Gastroesophageal sphincter (tissue), 4 donors: ENCODE results near the gene DNAH11. TPM values are rescaled to one million over a fixed set of nuclear protein-coding genes. Genes with fewer than 3 reads are reported as not detected.

ENCODE experiments used
- ATAC-seq: fragments of 150-250 bp; one replicate; pipeline ENCODE4 v1.9.1; 2016; ENCODE audit warnings: mild to moderate bottlenecking, moderate library complexity
- H3K27ac ChIP-seq, 4 donors: fragments of 200-600 bp; sonication (generic) in 3 of 4; 1 replicate in 3 of 4; 2 replicates in 1 of 4; pipeline ENCODE4 v1.5.1; 2016 to 2019
- H3K27me3 ChIP-seq: fragments of 200-600 bp; sonication (generic); one replicate; pipeline ENCODE4 v1.5.1; 2019
- H3K36me3 ChIP-seq, 2 donors: fragments of 200-600 bp; sonication (generic); one replicate each; pipeline ENCODE4 v1.5.1; 2019; ENCODE audit warnings: control low read depth in 1 of 2
- H3K4me1 ChIP-seq, 3 donors: fragments of 200-600 bp; sonication (generic); 1 replicate in 2 of 3; 2 replicates in 1 of 3; pipeline ENCODE4 v1.5.1; 2016 to 2019; ENCODE audit warnings: control low read depth in 2 of 3
- H3K4me3 ChIP-seq, 2 donors: fragments of 200-600 bp; sonication (generic); one replicate each; pipeline ENCODE4 v1.5.1; 2019; ENCODE audit warnings: mild to moderate bottlenecking in 1 of 2, moderate library complexity in 1 of 2
- H3K9me3 ChIP-seq, 3 donors: fragments of 200-600 bp; sonication (generic); one replicate each; pipeline ENCODE4 v1.5.1; 2017 to 2019; ENCODE audit warnings: control low read depth in 2 of 3
- CTCF ChIP-seq, 4 experiments: fragments of 200-600 bp in 2 of 4; fragments of 450-650 bp in 2 of 4; sonication (generic) in 1 of 4; IDR thresholded peaks; one replicate each; pipeline ENCODE4 v1.5.1; 2017 to 2019; ENCODE audit warnings: antibody characterized with exemption in 4 of 4, mild to moderate bottlenecking in 2 of 4, moderate library complexity in 2 of 4
- EP300 ChIP-seq: sonication (generic); formaldehyde crosslinking; IDR thresholded peaks from one replicate; pipeline ENCODE4 v1.6.1; 2017; ENCODE audit warnings: antibody characterized with exemption, mild to moderate bottlenecking
- POLR2A ChIP-seq, 2 donors: fragments of 450-650 bp; IDR thresholded peaks; one replicate each; pipeline ENCODE4 v1.6.1; 2017; ENCODE audit warnings: antibody characterized with exemption in 2 of 2, mild to moderate bottlenecking in 2 of 2, moderate library complexity in 1 of 2
- POLR2AphosphoS5 ChIP-seq: sonication (generic); formaldehyde crosslinking; IDR thresholded peaks from one replicate; pipeline ENCODE4 v1.6.1; 2017; ENCODE audit warnings: antibody characterized with exemption
- WGBS, 2 donors: methylation state at CpG; one replicate each; pipeline ENCODE4 v1.1.5; 2018; ENCODE audit warnings: low coverage in 1 of 2; 5-methylcytosine and 5-hydroxymethylcytosine counted together
- total RNA-seq, 4 donors: library from RNA; depleted of rRNA; stranded (reverse); fragments of >200 nt; gene quantifications; one replicate each; pipeline ENCODE4 v1.1.0, GENCODE V29; 2016

The DNAH11 gene
- total RNA-seq, 4 donors from 2014 or later = 6.9 to 31.8 (median 10.4) TPM

- WGBS, 2 donors = 29 to 48% methylated on average over 1 of the region's 1 CpG
- Histone ChIP-seq H3K4me3 (no peak overlapping the region), H3K36me3 (peaks cover 0 to 7% of the 10 kb centered on the region in 2 donors), H3K9me3 (no peaks in the 10 kb centered on the region), H3K4me1 (no peaks in the 10 kb centered on the region), H3K27ac (no peak overlapping the region), H3K27me3 (no peaks in the 10 kb centered on the region)
- TF ChIP-seq POLR2A (IDR thresholded peaks at IDR 0.05) (no peak), POLR2AphosphoS5 (no peak), EP300 (no peak), CTCF (IDR thresholded peaks at IDR 0.05) (no peak)
- no peak for ATAC-seq
Observed at GRCh38 chr7:21866731-21867130, 323.9 kb downstream of the DNAH11 start.

DNA sequence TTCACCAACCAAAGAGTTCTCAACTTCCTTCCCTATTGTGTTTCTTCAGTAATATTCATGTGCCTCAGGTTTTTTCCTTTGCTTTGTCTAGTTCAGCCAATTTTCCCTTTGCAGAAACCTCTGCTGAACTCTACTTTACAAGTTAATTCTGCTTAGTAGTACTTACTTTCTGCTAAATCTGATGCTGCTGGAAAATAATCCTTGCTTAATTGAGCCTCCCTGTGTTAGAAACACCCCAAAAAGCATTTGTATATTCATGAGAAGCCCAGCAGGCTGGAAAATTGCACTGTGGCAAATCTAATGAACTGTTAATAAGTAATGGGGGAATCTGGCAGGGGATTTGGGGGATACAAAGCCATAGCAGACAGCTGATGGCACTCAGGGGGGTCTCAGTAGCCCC is 324.4 kb downstream of the DNAH11 start:
- Histone ChIP-seq H3K27ac (no peak overlapping the region), H3K9me3 (no peaks in the 10 kb centered on the region), H3K4me1 (no peaks in the 10 kb centered on the region), H3K36me3 (peaks cover 0 to 7% of the 10 kb centered on the region in 2 donors), H3K4me3 (no peak overlapping the region), H3K27me3 (no peaks in the 10 kb centered on the region)
- ATAC-seq = no peak
- TF ChIP-seq POLR2A (IDR thresholded peaks at IDR 0.05) (no peak), EP300 (no peak), CTCF (IDR thresholded peaks at IDR 0.05) (no peak), POLR2AphosphoS5 (no peak)

DNA sequence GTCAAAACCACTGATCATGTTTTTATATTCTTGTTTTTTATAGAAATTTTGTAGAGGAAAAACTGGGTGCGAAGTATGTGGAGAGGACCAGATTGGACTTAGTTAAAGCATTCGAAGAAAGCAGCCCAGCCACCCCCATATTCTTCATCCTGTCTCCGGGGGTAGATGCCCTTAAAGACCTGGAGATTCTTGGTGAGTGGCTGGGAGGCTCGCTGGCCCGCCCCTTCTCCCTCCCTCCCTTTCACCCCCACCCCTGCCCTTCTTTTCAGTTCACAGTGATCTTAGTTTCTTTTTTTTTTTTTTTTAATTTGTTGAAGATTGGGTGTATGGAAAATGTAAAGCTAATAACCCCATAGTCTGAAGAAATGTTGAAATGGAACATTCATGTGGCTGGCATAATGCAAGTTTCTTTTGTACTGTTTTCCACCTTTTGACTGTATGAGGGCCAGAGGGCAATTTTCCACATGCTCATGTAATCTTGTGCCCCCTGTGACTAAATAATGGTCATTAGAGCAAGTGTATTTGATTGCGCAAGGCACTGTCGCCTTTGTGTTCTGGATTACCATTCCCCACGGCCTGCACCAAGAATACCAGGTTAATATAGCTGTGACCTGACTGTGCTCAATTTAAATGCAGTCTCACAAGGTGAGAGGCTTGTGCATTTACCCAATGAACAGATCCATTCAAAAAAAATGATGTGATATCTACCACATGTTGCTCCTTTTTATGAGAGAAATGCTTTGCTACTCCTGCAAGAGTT is 325.2 kb downstream of the DNAH11 start:
- no peaks in the 10 kb centered on the region for H3K27me3 ChIP-seq
- TF ChIP-seq POLR2AphosphoS5 = no peak
- no peak for TF ChIP-seq EP300
- TF ChIP-seq CTCF (IDR thresholded peaks at IDR 0.05) = no peak
- TF ChIP-seq POLR2A (IDR thresholded peaks at IDR 0.05) = no peak
- H3K4me3 ChIP-seq = no peak overlapping the region
- 70 to 75% methylated on average over 6 to 8 of the region's 8 CpGs for WGBS, 2 donors
- no peaks in the 10 kb centered on the region for H3K4me1 ChIP-seq
- no peak overlapping the region for H3K27ac ChIP-seq
- peaks cover 0 to 9% of the 10 kb centered on the region in 2 donors for H3K36me3 ChIP-seq
- ATAC-seq = no peak
- H3K9me3 ChIP-seq = no peaks in the 10 kb centered on the region

GRCh38 chr7:21868576-21868850 is 325.7 kb downstream of the DNAH11 start:
- Histone ChIP-seq H3K9me3 (no peaks in the 10 kb centered on the region), H3K4me1 (no peaks in the 10 kb centered on the region), H3K27ac (no peak overlapping the region), H3K36me3 (peaks cover 0 to 14% of the 10 kb centered on the region in 2 donors), H3K27me3 (no peaks in the 10 kb centered on the region), H3K4me3 (no peak overlapping the region)
- WGBS, 2 donors = 55% methylated on average over 3 of the region's 3 CpGs; no CpG with 5 or more reads in 1 of the 2 donors
- no peak for TF ChIP-seq POLR2A (IDR thresholded peaks at IDR 0.05)
- no peak for TF ChIP-seq EP300
- no peak for TF ChIP-seq CTCF (IDR thresholded peaks at IDR 0.05)
- TF ChIP-seq POLR2AphosphoS5 = no peak
- no peak for ATAC-seq

DNA sequence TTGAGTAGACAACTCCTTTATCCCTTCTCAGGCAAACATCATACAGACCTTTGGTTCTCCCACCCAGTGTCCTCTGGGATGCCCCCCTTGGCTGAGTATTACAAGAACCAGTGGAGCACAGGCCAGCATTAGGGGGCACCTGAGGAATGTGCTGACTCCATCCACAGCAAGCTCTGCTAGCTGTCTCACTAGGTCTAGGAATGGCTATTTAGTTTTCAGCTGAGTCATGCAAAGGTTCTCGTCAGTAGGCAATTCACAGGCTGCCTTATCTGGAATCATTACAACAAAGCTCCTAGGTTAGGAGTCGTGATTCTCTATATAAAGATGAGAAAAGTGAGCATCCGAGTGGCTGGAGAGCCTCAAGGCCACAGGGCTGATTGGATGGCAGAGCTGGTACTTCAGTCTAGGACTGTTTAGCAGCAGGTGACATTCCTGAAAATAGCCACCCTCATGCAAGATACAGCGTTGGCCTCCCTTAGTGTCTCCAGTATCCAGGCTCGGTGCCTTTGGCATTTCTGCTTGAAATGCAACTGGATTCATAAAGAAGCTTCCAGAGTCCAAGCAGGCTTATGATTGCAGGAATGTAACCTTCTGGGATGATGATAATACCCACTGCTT is 327.1 kb downstream of the DNAH11 start:
- H3K4me3 ChIP-seq = no peak overlapping the region
- ATAC-seq = no peak
- 49 to 53% methylated on average over 2 of the region's 5 CpGs for WGBS, 2 donors

More for the DNA sequence above, 327.1 kb downstream of the DNAH11 start:
- H3K27me3 ChIP-seq = no peaks in the 10 kb centered on the region
- H3K36me3 ChIP-seq = peaks cover 0 to 22% of the 10 kb centered on the region in 2 donors
- TF ChIP-seq POLR2AphosphoS5 (no peak), EP300 (no peak), CTCF (IDR thresholded peaks at IDR 0.05) (no peak), POLR2A (IDR thresholded peaks at IDR 0.05) (no peak)
- no peaks in the 10 kb centered on the region for H3K4me1 ChIP-seq
- no peaks in the 10 kb centered on the region for H3K9me3 ChIP-seq
- H3K27ac ChIP-seq = no peak overlapping the region
